GM19099 (cell line): ENCODE results near the gene MYO15B.

Experiments
- POLR2A ChIP-seq: IDR thresholded peaks from 3 replicates; pipeline ENCODE4 v1.6.1; 2011; ENCODE audit warnings: low read depth; ENCODE audit not compliant: insufficient read length; ENCODE audit errors: extremely low read depth

Gene MYO15B

GRCh38 chr17:75555679-75556153 lies 31.9 kb upstream of the MYO15B start:
- TF ChIP-seq POLR2A: no peak

GRCh38 chr17:75557075-75557851 lies 30.3 kb upstream of the MYO15B start:
- TF ChIP-seq POLR2A: no peak

- TF ChIP-seq POLR2A: no peak
Measured at GRCh38 chr17:75557852-75558665, 29.5 kb upstream of the MYO15B start.

- TF ChIP-seq POLR2A: no peak
Measured at GRCh38 chr17:75558666-75559530, 28.7 kb upstream of the MYO15B start.

DNA sequence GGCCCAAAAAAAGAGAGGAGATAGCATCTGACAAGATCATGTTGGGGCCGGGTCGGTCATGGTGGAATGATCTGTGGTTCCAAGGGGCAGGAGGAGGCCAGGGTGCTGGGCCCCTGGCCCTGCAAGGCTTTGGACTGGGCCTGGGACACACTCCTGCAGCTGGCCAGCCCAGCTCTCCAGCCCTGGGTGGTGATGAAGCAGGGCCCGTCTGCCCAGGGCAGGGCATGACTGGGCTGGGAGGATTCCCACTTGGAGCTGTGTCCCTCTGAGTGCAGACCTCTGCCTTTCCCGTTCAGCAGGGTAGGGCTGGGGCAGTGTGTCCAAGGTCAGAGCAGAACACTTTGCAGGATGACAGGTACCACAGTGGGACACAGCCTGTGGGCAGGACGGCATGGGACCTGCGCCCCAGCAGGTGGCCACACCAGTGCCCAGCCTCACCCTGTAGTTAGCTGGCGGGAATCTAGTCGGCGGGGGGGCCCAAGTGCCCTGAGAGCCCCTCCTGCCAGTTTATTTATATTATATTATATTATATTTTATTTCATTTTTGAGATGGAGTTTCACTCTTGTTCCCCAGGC lies 27.6 kb upstream of the MYO15B start:
- TF ChIP-seq POLR2A: no peak

- no peak for TF ChIP-seq POLR2A
Measured at GRCh38 chr17:75561927-75562603, 25.5 kb upstream of the MYO15B start.

DNA sequence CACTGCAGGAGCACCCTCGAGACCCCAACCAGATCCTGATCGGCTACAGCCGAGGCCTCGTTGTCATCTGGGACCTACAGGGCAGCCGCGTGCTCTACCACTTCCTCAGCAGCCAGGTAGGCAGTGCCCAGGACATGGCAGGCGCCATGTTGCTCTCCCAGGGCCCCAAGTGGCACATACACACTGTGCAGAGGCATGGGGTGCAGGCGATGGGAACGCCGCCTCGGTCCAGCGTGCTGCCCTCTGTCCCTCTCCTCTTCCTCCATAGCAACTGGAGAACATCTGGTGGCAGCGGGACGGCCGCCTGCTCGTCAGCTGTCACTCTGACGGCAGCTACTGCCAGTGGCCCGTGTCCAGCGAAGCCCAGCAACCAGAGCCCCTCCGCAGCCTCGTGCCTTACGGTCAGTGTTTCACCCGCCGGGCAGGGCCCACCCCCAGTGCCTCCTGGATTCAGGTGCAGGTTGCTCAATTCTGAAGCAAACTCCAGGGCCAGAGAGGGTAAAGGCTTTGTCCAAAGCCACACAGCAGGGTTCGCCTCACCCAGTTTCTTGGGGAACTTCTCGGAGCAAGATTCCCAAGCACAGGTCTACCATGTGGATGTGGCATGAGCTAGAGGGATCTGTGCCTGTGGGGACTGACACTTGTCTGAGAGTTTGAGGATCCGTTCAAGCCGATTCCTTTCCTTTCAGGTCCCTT lies 24.4 kb upstream of the MYO15B start:
- no peak for TF ChIP-seq POLR2A

GRCh38 chr17:75564195-75564594 lies 23.4 kb upstream of the MYO15B start:
- TF ChIP-seq POLR2A: no peak

DNA sequence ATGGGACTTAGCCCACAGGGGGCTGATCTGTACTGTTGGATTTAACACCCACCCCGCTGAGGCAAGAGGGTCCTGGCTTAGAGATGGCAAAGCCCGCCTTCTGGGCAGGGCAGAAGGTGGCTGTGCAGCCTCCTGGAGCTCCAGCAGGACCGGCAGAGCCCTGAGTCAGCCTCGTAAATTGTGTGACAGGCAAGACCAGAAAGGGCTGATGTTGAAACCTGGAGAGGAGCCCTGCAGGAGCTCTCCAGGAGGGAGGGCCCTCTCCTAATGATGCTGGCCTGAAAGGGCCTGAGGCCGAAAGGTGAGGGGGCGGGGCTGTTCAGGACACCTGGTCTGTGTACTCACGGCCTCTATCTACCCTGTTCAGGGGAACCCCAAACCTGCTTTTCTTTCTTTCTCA lies 22.5 kb upstream of the MYO15B start:
- TF ChIP-seq POLR2A: no peak

- no peak for TF ChIP-seq POLR2A
Measured at GRCh38 chr17:75565618-75566017, 22.0 kb upstream of the MYO15B start.

GRCh38 chr17:75566416-75566815 lies 21.2 kb upstream of the MYO15B start:
- TF ChIP-seq POLR2A: no peak

DNA sequence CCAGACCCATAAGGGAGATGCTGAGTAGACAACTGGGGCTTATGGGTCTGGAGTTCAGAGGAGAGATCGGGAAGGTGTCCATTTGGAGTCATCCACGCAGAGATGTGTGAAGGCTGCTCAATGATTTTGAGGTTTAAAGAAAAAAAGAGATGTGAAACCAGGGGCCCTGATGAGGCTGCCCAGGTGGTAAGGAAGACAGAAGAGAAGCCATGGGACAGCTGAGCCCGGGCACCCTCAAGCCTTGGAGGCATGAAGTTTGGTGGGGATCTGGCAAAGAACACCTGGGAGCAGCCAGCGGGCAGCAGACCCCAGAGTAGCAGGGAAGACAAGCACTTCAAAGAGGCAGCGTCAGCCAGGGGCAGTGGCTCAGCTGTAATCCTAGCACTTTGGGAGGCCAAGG lies 20.8 kb upstream of the MYO15B start:
- TF ChIP-seq POLR2A: no peak

DNA sequence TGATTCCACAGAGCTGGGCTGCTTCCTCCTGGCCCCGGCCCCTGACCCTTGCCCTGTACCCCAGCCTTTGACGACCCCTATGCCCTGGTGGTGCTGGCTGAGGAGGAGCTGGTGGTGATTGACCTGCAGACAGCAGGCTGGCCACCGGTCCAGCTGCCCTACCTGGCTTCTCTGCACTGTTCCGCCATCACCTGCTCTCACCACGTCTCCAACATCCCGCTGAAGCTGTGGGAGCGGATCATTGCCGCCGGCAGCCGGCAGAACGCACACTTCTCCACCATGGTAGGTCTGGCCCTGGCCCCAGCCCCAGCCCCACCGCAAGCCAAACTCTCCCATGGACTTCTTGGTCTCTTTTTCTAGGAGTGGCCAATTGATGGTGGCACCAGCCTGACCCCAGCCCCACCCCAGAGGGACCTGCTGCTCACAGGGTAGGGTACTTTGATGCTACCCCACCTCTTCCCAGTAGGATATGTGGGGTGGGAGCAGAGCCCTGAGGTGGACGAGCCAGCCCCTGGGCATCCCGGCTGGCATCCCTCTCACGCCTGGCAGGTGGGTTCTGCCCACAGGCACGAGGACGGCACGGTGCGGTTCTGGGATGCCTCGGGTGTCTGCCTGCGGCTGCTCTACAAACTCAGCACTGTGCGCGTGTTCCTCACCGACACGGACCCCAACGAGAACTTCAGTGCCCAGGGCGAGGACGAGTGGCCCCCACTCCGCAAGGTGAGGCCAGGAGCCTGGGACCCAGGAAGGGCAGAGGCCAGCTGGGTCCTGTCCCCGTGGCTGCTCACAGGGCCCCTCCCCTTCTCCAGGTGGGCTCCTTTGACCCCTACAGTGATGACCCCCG lies 19.0 kb upstream of the MYO15B start:
- TF ChIP-seq POLR2A: no peak

- no peak for TF ChIP-seq POLR2A
Measured at GRCh38 chr17:75570034-75570676, 17.4 kb upstream of the MYO15B start.
